Measurements from ENCODE around the gene ZNF787.
"Not testable (repeated sequence)": the region's sequence is repeated elsewhere in the genome, so short reads cannot be mapped to it uniquely, and the experiment has no call there.

The ZNF787 gene

GRCh38 chr19:56104423-56104822 is 16.7 kb downstream of the ZNF787 start:
- no peak for DNase-seq (ENCODE audit: low spot score)

DNA sequence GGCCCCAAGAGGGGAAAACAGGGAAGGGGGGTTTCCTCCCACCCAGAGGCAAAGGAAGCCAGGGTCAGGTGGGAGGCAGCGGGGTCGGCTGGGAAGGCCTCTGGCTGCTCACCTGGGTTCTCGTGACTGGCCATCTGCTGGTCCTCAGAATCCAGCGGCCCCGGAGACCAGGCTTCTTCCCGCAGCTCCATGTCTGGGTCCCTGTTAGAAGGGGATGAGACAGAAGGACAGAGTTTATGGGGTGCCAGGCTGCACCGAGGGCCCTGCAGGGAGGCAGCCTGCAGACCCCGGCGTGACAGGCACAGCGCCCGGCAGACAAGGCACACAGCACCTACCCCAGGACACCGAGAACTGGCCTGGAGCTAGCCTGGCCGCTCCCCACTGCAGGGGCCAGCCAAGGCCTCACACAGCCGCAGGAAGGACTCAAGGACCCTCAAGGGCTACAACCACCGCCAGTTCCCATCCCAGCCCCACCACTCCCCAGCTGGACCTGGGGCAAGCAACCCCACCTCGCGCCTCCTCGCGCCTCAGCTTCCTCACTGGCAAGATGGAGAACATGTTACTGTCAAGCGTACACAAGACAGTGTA is 18.0 kb downstream of the ZNF787 start:
- DNase-seq (ENCODE audit: low spot score) = no peak

DNA sequence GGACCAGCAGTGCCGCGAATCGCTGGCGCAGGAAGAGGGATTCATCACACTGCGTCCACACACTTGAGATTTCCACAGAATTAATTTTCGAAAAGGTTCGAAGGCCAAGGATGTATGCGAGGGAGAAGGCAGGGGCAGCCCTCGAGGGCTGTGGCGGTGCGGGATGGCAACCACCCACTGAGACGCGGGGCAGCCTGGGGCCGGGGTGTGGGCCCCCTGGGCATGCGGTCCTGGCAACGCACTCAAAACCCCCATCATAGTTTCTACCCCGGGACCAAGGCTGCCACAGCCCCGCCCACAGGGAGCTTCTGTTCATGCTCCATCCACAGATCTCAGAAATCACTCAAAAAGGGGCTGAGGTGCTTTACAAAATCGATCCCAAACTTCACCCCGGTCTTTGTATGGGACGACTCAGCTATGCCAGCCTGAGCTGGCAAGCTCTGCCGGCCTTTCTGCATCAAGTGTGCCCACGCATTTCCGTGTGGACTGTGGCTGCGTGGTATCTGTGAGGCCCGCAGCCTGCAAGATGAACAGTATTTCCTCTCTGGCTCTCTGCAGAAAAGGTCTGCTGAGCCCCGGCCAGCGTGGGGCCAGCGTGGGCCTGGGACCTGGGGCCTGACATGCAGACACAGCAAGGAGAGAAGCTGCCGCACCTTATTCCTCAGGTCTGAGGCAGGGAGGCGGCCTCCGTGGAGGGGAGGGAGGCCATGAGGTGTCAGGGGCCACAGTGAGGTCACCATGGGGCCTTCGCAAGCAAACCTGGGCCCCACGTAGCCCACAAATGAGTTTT is 19.2 kb downstream of the ZNF787 start:
- no peak for DNase-seq (ENCODE audit: low spot score)

DNA sequence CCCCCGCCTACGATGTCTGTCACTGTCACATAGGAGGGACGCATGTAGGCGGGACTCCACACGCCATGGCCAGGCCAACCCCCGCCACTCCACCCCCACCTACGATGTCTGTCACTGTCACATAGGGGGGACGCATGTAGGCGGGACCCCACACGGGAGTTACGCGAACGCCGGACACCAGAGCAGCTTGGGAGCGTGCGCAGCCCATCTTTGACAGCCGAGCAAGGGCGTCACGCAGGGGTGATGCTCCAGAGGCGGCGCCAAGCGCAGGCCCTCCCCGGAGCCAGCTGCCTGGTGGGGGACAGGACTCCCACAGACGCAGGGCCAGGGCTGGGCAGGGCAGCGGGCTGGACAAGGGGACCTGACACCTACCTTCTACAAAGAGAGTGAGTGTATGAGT is 20.0 kb downstream of the ZNF787 start:
- no peak for DNase-seq (ENCODE audit: low spot score)

- no peak for DNase-seq (ENCODE audit: low spot score)
Observed at GRCh38 chr19:56099638-56100539, 21.2 kb downstream of the ZNF787 start.

- DNase-seq (ENCODE audit: low spot score) = no peak
Observed at GRCh38 chr19:56098731-56099568, 22.1 kb downstream of the ZNF787 start.

DNA sequence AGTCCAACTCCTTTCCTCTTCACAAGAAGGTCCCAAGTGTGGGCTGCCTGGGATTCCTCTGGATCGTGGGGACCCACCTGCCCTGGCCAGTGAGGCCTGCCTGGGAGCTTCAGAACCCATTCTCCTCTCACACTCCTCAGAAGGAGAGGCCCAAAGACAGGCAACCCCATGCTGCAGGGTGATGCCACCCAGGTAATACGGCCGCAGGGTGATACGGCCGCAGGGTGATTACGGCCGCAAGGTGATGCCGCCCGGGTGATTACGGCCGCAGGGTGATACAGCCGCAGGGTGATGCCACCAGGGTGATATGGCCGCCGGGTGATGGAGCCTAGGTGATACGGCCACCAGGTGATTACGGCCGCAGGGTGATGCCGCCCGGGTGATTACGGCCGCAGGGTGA is 22.9 kb downstream of the ZNF787 start:
- DNase-seq (ENCODE audit: low spot score) = not testable (repeated sequence)

DNA sequence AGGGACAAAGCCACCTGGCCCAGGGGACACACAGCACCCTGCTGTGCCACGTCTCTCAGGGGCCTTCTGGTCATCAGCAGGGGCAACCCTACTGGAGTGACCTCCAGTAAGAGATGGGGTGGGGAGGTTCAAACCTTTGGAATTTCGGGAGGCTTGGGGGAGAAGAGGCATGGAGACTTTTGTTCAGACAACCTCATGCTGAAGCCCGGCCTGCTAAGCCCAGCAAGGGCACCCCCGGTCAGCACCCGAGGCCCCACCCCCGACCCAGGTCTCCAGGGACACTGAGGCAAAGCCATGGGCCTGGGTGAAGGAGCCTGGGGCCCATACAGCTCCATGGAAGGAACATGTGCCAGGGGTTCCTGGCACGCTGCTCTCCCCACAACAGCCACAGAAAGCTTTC is 23.3 kb downstream of the ZNF787 start:
- DNase-seq (ENCODE audit: low spot score) = no peak

DNA sequence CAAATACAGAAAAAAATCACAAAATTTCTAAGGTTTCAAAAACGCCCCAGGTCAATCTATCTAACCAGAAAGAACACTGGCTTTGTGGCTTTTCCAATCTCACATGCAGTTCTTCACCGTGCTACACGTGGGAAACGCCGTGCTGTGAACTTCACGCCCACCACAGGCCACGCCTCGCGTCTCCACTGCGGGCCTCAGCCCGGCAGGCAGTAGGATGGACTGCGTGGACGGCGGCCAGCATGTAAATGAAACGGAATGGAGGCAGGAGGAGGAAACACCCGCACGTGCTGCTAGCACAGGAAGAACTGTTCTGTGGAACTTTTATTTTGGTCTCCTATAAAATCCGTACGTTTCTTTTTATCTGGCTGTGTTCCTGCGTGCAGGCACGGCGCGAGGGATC is 23.8 kb downstream of the ZNF787 start:
- DNase-seq (ENCODE audit: low spot score) = no peak

- no peak for DNase-seq (ENCODE audit: low spot score)
Observed at GRCh38 chr19:56096665-56097064, 24.4 kb downstream of the ZNF787 start.

- DNase-seq (ENCODE audit: low spot score) = no peak
Observed at GRCh38 chr19:56094449-56094848, 26.6 kb downstream of the ZNF787 start.

- DNase-seq (ENCODE audit: low spot score) = no peak
Observed at GRCh38 chr19:56092685-56093631, 28.1 kb downstream of the ZNF787 start.

GRCh38 chr19:56091751-56092546 is 29.1 kb downstream of the ZNF787 start:
- DNase-seq (ENCODE audit: low spot score) = no peak

DNA sequence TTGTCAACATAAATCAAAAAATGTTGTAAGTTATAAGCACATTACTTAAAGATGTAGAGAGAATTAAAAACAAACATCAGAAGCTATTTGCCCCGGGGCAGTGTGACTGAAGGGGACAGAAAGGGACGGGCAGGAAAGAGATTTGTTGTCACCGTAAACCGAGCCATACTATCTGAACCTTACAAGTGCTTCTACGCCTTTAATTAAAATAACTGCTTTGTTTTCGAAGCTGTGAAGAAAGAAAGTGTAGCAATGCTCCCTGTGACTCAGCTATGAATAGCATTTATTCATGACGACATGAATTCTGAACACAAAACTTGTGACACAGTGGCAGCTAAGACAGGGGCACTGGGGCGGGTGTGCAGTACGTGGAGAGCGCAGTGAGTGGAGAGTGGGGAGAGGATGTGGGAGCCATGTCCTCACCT is 30.0 kb downstream of the ZNF787 start:
- no peak for DNase-seq (ENCODE audit: low spot score)

DNA sequence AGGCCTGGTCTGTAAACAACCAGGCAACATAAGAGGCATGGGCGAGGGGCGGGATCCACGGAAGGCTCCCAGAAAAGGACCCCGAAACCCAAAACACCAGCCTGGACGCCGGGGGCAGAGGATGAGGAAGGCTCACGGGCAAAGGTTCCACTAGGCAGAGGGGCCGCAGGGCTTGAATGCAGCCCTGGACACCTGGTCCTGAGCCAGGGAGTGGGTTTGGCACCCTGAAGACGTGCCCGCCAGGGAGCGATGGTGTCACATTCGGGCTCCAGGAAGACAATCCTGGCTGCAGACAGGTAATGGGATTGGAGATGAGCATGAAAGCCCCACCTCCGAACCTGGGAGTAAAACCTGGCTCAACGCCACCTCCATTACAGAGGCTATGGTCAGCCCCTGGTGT is 31.8 kb downstream of the ZNF787 start:
- DNase-seq (ENCODE audit: low spot score) = no peak

DNA sequence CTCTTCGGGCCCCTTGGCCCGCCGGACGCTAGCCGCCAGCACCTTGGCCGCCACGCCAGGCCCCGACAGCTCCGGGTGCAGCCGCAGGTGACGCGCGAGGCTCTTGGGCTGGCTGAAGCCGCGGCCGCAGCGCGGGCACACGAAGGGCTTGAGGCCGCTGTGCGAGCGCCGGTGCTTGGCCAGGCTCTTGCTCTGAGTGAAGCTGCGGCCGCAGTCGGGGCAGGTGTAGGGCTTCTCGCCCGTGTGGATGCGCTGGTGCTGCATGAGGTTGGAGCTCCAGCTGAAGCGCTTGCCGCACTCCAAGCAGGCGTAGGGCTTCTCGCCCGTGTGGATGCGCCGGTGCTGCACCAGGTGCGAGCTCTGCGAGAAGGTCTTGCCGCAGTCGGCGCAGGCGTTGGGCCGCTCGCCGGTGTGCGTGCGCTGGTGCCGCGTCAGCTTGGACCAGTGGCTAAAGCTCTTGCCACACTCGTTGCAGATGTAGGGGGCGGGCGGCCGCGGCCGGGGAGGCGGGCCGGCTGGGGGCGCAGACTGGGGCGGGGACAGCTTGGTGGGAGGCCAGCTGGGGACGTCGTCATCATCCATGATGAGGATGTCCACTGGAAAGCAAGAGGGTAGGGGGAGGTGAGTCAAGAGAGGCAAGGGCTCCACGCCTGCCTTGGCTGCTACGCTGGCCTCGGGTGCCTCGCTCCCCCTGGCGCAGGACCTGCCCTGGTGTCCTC is 32.4 kb downstream of the ZNF787 start:
- DNase-seq (ENCODE audit: low spot score) = no peak

DNA sequence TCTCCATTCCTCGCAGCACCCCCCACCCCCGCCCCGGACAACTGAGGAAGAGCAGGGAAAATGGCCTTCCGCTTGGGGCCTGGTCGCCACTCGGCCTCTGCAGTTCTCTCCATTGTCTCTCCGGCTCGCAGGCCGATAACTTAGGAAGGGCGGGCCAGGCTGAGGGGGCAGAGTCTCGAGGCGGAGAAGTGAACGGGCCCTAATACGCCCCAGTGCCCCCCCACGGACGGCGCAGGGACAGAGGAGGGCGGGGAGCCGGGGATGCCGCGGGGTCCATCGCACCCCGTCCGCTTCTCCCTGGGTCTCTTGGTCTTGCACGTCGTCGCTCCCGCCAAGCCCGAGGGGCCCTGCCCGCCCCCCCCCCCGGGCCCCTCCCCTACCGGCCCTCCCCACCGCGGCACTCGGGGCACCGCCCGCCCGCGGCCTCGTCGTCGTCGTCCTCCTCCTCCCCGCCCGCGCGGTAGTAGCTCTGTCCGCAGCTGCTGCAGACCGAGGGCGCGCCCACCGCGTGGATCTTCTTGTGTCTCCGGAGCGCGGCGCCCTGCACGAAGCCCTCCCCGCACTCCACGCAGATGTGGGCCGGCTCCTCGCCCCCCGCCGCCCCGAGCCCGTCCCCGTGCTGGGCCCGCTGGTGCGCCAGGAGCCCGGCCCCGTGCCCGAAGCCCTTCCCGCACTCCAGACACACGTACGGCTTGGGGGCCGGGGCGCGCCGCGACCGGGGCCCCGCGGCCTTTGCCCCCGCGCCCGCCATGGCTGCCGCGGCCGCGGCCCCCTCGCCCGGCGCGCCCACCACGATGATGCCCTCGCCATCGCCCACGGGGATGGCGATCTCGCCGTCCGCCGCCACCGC is 33.2 kb downstream of the ZNF787 start:
- no peak for DNase-seq (ENCODE audit: low spot score)

Data from ecto neural progenitor cell (in vitro differentiated cells).